IMR-90 (cell line): ENCODE measurements around the gene ADGRL3. TPM values are rescaled to one million over a fixed set of nuclear protein-coding genes. Genes with fewer than 3 reads are reported as not detected.

Experiments
- ATAC-seq: fragments of 200-7000 bp; cut with Tn5 transposase; 2 replicates; pipeline ENCODE4 v1.9.1; 2020; ENCODE audit warnings: low read depth, mild to moderate bottlenecking, moderate library complexity
- BruUV-seq: library from RNA; stranded (reverse); fragments of 400-500 nt; replicated peaks from 2 replicates; lab custom pipeline; 2021; lab: Mats Ljungman, UMichigan
- CTCF ChIA-PET: fragments of 300-600 bp; formaldehyde crosslinking; extraction: SDS; loops from one replicate; lab custom pipeline; 2021; ENCODE audit warnings: antibody characterized with exemption; lab: Yijun Ruan, JAX
- POLR2A ChIA-PET: fragments of 300-600 bp; sonication (Branson Sonifier 250); formaldehyde crosslinking; loops from one replicate; lab custom pipeline; 2022; ENCODE audit warnings: antibody characterized with exemption; ENCODE audit not compliant: unreplicated experiment; lab: Charles Lee
- DNase-seq: peaks from one replicate; pipeline ENCODE4 v3.0.0; 2013
- H2AFZ ChIP-seq: replicated peaks from 2 replicates; pipeline ENCODE3; 2013; ENCODE audit warnings: low read length, mild to moderate bottlenecking; ENCODE audit not compliant: poor library complexity
- H2AK5ac ChIP-seq: 2 replicates; pipeline ENCODE4 v1.6.1; 2013; ENCODE audit warnings: low read depth, low read length, inconsistent platforms
- H2AK9ac ChIP-seq: replicated peaks from 2 replicates; pipeline ENCODE3; 2013; ENCODE audit warnings: mild to moderate bottlenecking, low read depth, low read length, moderate library complexity; ENCODE audit not compliant: poor library complexity
- H2BK120ac ChIP-seq: 2 replicates; pipeline ENCODE4 v1.6.1; 2013; ENCODE audit warnings: low read depth, low read length, inconsistent platforms
- H2BK15ac ChIP-seq: 3 replicates; pipeline ENCODE4 v1.6.1; 2013; ENCODE audit warnings: low read depth, low read length, inconsistent platforms
- H2BK20ac ChIP-seq: 2 replicates; pipeline ENCODE4 v1.6.1; 2013; ENCODE audit warnings: low read depth, mild to moderate bottlenecking, inconsistent platforms, low read length, moderate library complexity
- H2BK5ac ChIP-seq: 2 replicates; pipeline ENCODE4 v1.6.1; 2013; ENCODE audit warnings: mild to moderate bottlenecking, low read depth, low read length, inconsistent platforms; ENCODE audit not compliant: poor library complexity, severe bottlenecking
- H3K14ac ChIP-seq: replicated peaks from 2 replicates; pipeline ENCODE4 v1.6.1; 2013; ENCODE audit warnings: low read depth, low read length, inconsistent platforms
- H3K18ac ChIP-seq: 2 replicates; pipeline ENCODE4 v1.6.1; 2013; ENCODE audit warnings: low read depth, low read length, control low read depth
- H3K23ac ChIP-seq: 2 replicates; pipeline ENCODE4 v1.6.1; 2013; ENCODE audit warnings: low read depth, low read length, inconsistent platforms
- H3K27ac ChIP-seq: 2 replicates; pipeline ENCODE4 v1.5.1; 2013; ENCODE audit warnings: mild to moderate bottlenecking, control low read depth, low read length; ENCODE audit not compliant: insufficient read depth
- H3K27me3 ChIP-seq: 2 replicates; pipeline ENCODE4 v1.6.1; 2013; ENCODE audit warnings: low read length; ENCODE audit not compliant: control insufficient read depth, insufficient read depth
- H3K36me3 ChIP-seq: 2 replicates; pipeline ENCODE4 v1.6.1; 2013; ENCODE audit warnings: low read length, mixed read lengths; ENCODE audit not compliant: control insufficient read depth, insufficient read depth
- H3K4ac ChIP-seq: 2 replicates; pipeline ENCODE4 v1.6.1; 2013; ENCODE audit warnings: low read depth, low read length, inconsistent platforms
- H3K4me1 ChIP-seq: 2 replicates; pipeline ENCODE4 v1.6.1; 2013; ENCODE audit warnings: low read length, mixed read lengths; ENCODE audit not compliant: control insufficient read depth, insufficient read depth
- H3K4me2 ChIP-seq: 2 replicates; pipeline ENCODE4 v1.6.1; 2013; ENCODE audit warnings: low read depth, mild to moderate bottlenecking, control low read depth, low read length, moderate library complexity
- H3K4me3 ChIP-seq: 2 replicates; pipeline ENCODE4 v1.5.1; 2013; ENCODE audit warnings: low read depth, mild to moderate bottlenecking, control low read depth, low read length, moderate library complexity; ENCODE audit not compliant: insufficient read depth
- H3K56ac ChIP-seq: 2 replicates; pipeline ENCODE4 v1.6.1; 2013; ENCODE audit warnings: low read length, inconsistent platforms; ENCODE audit not compliant: insufficient read depth; ENCODE audit errors: extremely low read depth
- H3K79me1 ChIP-seq, 2 experiments: 2 replicates each; pipeline ENCODE4 v1.6.1; 2013; ENCODE audit warnings: low read length in 2 of 2, inconsistent platforms in 1 of 2, low read depth in 1 of 2
- H3K9ac ChIP-seq: 2 replicates; pipeline ENCODE4 v1.6.1; 2013; ENCODE audit warnings: low read depth, low read length, control low read depth
- H3K9me1 ChIP-seq: 2 replicates; pipeline ENCODE4 v1.6.1; 2013; ENCODE audit warnings: low read length, inconsistent platforms; ENCODE audit not compliant: insufficient read depth
- H3K9me3 ChIP-seq: 2 replicates; pipeline ENCODE4 v1.6.1; 2013; ENCODE audit warnings: low read length; ENCODE audit not compliant: control insufficient read depth, insufficient read depth
- H4K20me1 ChIP-seq: 2 replicates; pipeline ENCODE4 v1.6.1; 2013; ENCODE audit warnings: low read length, inconsistent platforms; ENCODE audit not compliant: insufficient read depth
- H4K5ac ChIP-seq: 2 replicates; pipeline ENCODE4 v1.6.1; 2013; ENCODE audit warnings: mild to moderate bottlenecking, low read depth, low read length, control low read depth
- H4K8ac ChIP-seq, 2 experiments: 2 replicates each; pipeline ENCODE4 v1.6.1; 2013; ENCODE audit warnings: low read depth in 2 of 2, low read length in 2 of 2, control low read depth in 1 of 2, inconsistent platforms in 1 of 2
- H4K91ac ChIP-seq: 2 replicates; pipeline ENCODE4 v1.6.1; 2013; ENCODE audit warnings: low read depth, low read length, inconsistent platforms; ENCODE audit not compliant: insufficient read depth
- CHD1 ChIP-seq: IDR thresholded peaks from 2 replicates; pipeline ENCODE4 v1.6.1; 2012; ENCODE audit warnings: low read depth, low read length, improper control_type of control experiment
- MAFK ChIP-seq: IDR thresholded peaks from 2 replicates; pipeline ENCODE4 v1.6.1; 2012; ENCODE audit warnings: low read depth, low read length, improper control_type of control experiment
- NFE2L2 ChIP-seq: fragments of 150-350 bp; IDR thresholded peaks from 2 replicates; pipeline ENCODE4 v1.6.1; 2016; ENCODE audit warnings: low read depth, mild to moderate bottlenecking, low read length
- RFX5 ChIP-seq: IDR thresholded peaks from 2 replicates; pipeline ENCODE4 v1.8.0; 2012; ENCODE audit warnings: low read depth, mild to moderate bottlenecking, low read length, moderate library complexity
- SMC3 ChIP-seq: fragments of 150-350 bp; IDR thresholded peaks from 2 replicates; pipeline ENCODE4 v1.6.1; 2016; ENCODE audit warnings: low read depth, mild to moderate bottlenecking, antibody characterized with exemption, low read length, moderate library complexity
- USF2 ChIP-seq: fragments of 150-350 bp; IDR thresholded peaks from 2 replicates; pipeline ENCODE4 v1.6.1; 2017; ENCODE audit warnings: mild to moderate bottlenecking, antibody characterized with exemption, low read length, low read depth
- WGBS, 2 experiments: methylation state at CpG; one replicate each; pipeline versions ENCODE4 v1.1.5 to v1.1.7; 2013; ENCODE audit warnings: missing lambda C conversion rate in 2 of 2; ENCODE audit not compliant: insufficient read length in 1 of 2; ENCODE audit errors: extremely low coverage in 2 of 2; 5-methylcytosine and 5-hydroxymethylcytosine counted together
- dilution Hi-C: fragments of 300-500 bp; cut with HindIII; formaldehyde crosslinking; loops from one replicate; pipeline ENCODE4 v1.14.3; 2018; ENCODE audit warnings: low sequenced_read_pairs; ENCODE audit not compliant: unreplicated experiment
- in situ Hi-C: fragments of 300-500 bp; cut with MboI; formaldehyde crosslinking; loops from 3 replicates; pipeline ENCODE4 v1.14.3; 2019; ENCODE audit warnings: low sequenced_read_pairs, inconsistent platforms, mixed read lengths
- intact Hi-C: fragments of 100-400 bp; cut with micrococcal nuclease; formaldehyde crosslinking; loops from 2 replicates; pipeline ENCODE4 v1.10.0; 2022
- polyA plus RNA-seq, 3 experiments: library from polyadenylated mRNA; depleted of rRNA; stranded (reverse); fragments of >200 nt; gene quantifications; 2 replicates each; pipeline ENCODE4 v1.2.3, GENCODE V29; 2012; ENCODE audit warnings: low replicate concordance in 1 of 3
- total RNA-seq: library from RNA; depleted of rRNA; stranded (reverse); fragments of >200 nt; gene quantifications from 2 replicates; pipeline ENCODE4 v1.2.3, GENCODE V29; 2012
- TF ChIP-seq, protein P1 (sequence below): fragments of 150-350 bp; IDR thresholded peaks from 2 replicates; pipeline ENCODE4 v1.6.1; 2016; ENCODE audit warnings: low read depth, mild to moderate bottlenecking, low read length, moderate library complexity, borderline replicate concordance

Gene ADGRL3
- total and polyA plus RNA-seq, 2 of the 4 experiments (the other 2 are of a cell fraction), result 0.46 to 2.5 TPM

GRCh38 chr4:61175495-61175894 is 24.6 kb upstream of the ADGRL3 start:
- Histone ChIP-seq H3K4ac (no peak overlapping the region), H2BK5ac (no peak overlapping the region), H2AK5ac (no peak overlapping the region), H4K5ac (no peak overlapping the region), H2BK20ac (no peak overlapping the region), H3K4me1 (no peaks in the 10 kb centered on the region), H2AFZ (no peak overlapping the region), H4K20me1 (no peaks in the 10 kb centered on the region), H3K27ac (no peak overlapping the region), H3K4me3 (no peak overlapping the region), H2BK120ac (no peak overlapping the region), H3K56ac (no peak overlapping the region), H4K91ac (no peak overlapping the region), H3K79me1 (no peaks in the 10 kb centered on the region), H2AK9ac (no peak overlapping the region), H3K18ac (no peak overlapping the region), H2BK15ac (no peak overlapping the region), H4K8ac (no peak overlapping the region), H3K9me1 (no peaks in the 10 kb centered on the region), H3K9me3 (no peaks in the 10 kb centered on the region), H3K9ac (no peak overlapping the region), H3K4me2 (no peak overlapping the region), H3K27me3 (no peaks in the 10 kb centered on the region), H3K14ac (no peak overlapping the region), H3K23ac (no peak overlapping the region), H3K36me3 (no peaks in the 10 kb centered on the region)
- no peak for TF ChIP-seq NFE2L2
- TF ChIP-seq USF2, result no peak
- TF ChIP-seq SMC3, result no peak
- TF ChIP-seq CHD1, result no peak
- TF ChIP-seq MAFK, result no peak
- no peak for TF ChIP-seq RFX5
- TF ChIP-seq, protein P1, sequence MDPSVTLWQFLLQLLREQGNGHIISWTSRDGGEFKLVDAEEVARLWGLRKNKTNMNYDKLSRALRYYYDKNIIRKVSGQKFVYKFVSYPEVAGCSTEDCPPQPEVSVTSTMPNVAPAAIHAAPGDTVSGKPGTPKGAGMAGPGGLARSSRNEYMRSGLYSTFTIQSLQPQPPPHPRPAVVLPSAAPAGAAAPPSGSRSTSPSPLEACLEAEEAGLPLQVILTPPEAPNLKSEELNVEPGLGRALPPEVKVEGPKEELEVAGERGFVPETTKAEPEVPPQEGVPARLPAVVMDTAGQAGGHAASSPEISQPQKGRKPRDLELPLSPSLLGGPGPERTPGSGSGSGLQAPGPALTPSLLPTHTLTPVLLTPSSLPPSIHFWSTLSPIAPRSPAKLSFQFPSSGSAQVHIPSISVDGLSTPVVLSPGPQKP, result no peak
- dilution Hi-C loops (no loop called here), intact Hi-C loops (no loop called here), in situ Hi-C loops (no loop called here)
- ChIA-PET POLR2A (no interaction called here), CTCF (no interaction called here)
- ATAC-seq (no peak), DNase-seq (no peak)
- no TSS peak for BruUV-seq
- WGBS, 2 experiments, result no CpG with 5 or more reads among the region's 1 CpG
